HCT116 (cell line): ENCODE data around the gene SLC25A28.

Experiments
- CBX3 ChIP-seq: IDR thresholded peaks from 2 replicates; pipeline ENCODE4 v1.6.1; 2012; ENCODE audit warnings: low read depth
- CEBPB ChIP-seq: IDR thresholded peaks from 2 replicates; pipeline ENCODE4 v1.6.1; 2012; ENCODE audit warnings: low read depth
- EZH2 ChIP-seq: fragments of 200-600 bp; sonication (generic); IDR thresholded peaks from 2 replicates; pipeline ENCODE4 v1.6.1; 2017; ENCODE audit warnings: antibody characterized with exemption, mixed run types
- POLR2A ChIP-seq: IDR thresholded peaks from 2 replicates; pipeline ENCODE4 v1.7.0; 2011; ENCODE audit warnings: borderline replicate concordance; ENCODE audit not compliant: insufficient read depth, insufficient read length; ENCODE audit errors: extremely low read depth
- POLR2AphosphoS5 ChIP-seq: IDR thresholded peaks from 2 replicates; pipeline ENCODE4 v1.6.1; 2011; ENCODE audit warnings: mild to moderate bottlenecking, low read depth, low read length, moderate library complexity
- RAD21 ChIP-seq: IDR thresholded peaks from 2 replicates; pipeline ENCODE4 v1.6.1; 2012; ENCODE audit warnings: low read depth, mild to moderate bottlenecking
- SP1 ChIP-seq: IDR thresholded peaks from 2 replicates; pipeline ENCODE4 v1.6.1; 2012; ENCODE audit warnings: low read depth
- ZNF274 ChIP-seq: fragments of 200-500 bp; sonication (Bioruptor generic); IDR thresholded peaks from 2 replicates; pipeline ENCODE4 v1.6.1; 2014; ENCODE audit warnings: mild to moderate bottlenecking, low read depth, low read length, inconsistent platforms
- TF ChIP-seq, protein P1 (sequence below): IDR thresholded peaks from 2 replicates; pipeline ENCODE4 v1.6.1; 2012; ENCODE audit warnings: low read depth
- TF ChIP-seq, protein P2 (sequence below), 3 experiments: fragments of 200-600 bp in 1 of 3; sonication (generic) in 1 of 3; IDR thresholded peaks in 2 of 3; conservative IDR thresholded peaks in 1 of 3; 2 replicates each; pipeline ENCODE4 v1.5.1; 2012 to 2017; ENCODE audit warnings: low read depth in 2 of 3, low read length in 2 of 3, antibody characterized with exemption in 1 of 3, borderline replicate concordance in 1 of 3, control low read depth in 1 of 3, mild to moderate bottlenecking in 1 of 3, mixed read lengths in 1 of 3, mixed run types in 1 of 3, moderate library complexity in 1 of 3; ENCODE audit not compliant: insufficient read depth in 1 of 3

DNA sequence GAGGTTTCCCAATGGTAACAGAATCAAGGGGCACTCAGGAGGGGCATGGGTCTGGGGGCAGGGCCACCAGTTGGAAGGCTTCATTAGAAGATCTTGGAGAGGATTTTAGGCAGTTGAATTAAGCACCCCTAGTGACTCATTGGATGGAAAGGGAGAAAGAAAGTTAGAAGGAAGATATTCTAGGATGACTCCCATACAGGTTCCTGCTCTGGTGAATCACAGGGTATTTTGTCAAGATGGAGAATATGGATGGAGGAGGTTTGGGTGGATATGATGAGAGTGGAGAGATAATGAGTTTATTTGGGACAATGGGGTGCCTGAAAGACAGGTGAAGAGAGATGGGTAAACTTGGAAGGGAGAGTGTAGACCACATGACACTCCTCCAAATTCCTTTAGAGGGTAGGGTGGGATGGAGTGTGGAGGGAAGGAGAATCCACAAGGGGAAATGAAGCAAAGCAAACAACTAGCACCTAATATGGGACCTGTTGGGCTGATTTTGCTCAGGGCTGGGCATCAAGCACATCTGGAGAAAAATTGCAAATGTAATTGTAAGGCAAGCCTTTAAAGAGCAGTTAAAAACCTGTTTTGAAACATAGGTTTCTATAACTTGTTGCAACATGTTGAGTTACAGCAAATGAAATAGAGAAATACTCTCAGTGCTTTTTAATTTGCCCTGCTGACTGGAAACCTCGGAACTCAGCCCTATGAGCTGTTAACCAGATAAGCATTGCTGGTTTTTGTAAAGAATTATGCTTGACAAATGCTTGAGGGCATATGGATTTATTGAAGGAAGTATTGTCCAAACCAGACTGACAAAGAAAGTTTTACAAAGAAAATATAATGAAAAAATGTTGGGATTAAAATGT lies 36.2 kb upstream of the SLC25A28 start:
- TF ChIP-seq POLR2AphosphoS5 (no peak), RAD21 (no peak), POLR2A (no peak), CBX3 (no peak), ZNF274 (no peak), CEBPB (no peak), EZH2 (no peak), SP1 (no peak)
- TF ChIP-seq, protein P1, sequence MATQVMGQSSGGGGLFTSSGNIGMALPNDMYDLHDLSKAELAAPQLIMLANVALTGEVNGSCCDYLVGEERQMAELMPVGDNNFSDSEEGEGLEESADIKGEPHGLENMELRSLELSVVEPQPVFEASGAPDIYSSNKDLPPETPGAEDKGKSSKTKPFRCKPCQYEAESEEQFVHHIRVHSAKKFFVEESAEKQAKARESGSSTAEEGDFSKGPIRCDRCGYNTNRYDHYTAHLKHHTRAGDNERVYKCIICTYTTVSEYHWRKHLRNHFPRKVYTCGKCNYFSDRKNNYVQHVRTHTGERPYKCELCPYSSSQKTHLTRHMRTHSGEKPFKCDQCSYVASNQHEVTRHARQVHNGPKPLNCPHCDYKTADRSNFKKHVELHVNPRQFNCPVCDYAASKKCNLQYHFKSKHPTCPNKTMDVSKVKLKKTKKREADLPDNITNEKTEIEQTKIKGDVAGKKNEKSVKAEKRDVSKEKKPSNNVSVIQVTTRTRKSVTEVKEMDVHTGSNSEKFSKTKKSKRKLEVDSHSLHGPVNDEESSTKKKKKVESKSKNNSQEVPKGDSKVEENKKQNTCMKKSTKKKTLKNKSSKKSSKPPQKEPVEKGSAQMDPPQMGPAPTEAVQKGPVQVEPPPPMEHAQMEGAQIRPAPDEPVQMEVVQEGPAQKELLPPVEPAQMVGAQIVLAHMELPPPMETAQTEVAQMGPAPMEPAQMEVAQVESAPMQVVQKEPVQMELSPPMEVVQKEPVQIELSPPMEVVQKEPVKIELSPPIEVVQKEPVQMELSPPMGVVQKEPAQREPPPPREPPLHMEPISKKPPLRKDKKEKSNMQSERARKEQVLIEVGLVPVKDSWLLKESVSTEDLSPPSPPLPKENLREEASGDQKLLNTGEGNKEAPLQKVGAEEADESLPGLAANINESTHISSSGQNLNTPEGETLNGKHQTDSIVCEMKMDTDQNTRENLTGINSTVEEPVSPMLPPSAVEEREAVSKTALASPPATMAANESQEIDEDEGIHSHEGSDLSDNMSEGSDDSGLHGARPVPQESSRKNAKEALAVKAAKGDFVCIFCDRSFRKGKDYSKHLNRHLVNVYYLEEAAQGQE, result no peak
- TF ChIP-seq, protein P2, sequence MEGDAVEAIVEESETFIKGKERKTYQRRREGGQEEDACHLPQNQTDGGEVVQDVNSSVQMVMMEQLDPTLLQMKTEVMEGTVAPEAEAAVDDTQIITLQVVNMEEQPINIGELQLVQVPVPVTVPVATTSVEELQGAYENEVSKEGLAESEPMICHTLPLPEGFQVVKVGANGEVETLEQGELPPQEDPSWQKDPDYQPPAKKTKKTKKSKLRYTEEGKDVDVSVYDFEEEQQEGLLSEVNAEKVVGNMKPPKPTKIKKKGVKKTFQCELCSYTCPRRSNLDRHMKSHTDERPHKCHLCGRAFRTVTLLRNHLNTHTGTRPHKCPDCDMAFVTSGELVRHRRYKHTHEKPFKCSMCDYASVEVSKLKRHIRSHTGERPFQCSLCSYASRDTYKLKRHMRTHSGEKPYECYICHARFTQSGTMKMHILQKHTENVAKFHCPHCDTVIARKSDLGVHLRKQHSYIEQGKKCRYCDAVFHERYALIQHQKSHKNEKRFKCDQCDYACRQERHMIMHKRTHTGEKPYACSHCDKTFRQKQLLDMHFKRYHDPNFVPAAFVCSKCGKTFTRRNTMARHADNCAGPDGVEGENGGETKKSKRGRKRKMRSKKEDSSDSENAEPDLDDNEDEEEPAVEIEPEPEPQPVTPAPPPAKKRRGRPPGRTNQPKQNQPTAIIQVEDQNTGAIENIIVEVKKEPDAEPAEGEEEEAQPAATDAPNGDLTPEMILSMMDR (IDR thresholded peaks at IDR 0.05 in 2 of 3, conservative IDR thresholded peaks at IDR 0.05 in 1 of 3; ENCODE audit: borderline replicate concordance in 1 of 3, insufficient read depth in 1 of 3, low read depth in 2 of 3, low read length in 2 of 3), result no peak
